NCI-H748 (cell line): ENCODE measurements around the gene PNN.
A peak's percentile ranks its signal among the peaks of the same experiment; 100 is the strongest.
"Not testable (repeated sequence)": the region's sequence is repeated elsewhere in the genome, so short reads cannot be mapped to it uniquely, and the experiment has no call there.

ENCODE experiments used
- DNase-seq: peaks from one replicate; lab custom pipeline; 2025; ENCODE audit not compliant: unreplicated experiment; lab: John Stamatoyannopoulos, UW

The PNN gene

DNA sequence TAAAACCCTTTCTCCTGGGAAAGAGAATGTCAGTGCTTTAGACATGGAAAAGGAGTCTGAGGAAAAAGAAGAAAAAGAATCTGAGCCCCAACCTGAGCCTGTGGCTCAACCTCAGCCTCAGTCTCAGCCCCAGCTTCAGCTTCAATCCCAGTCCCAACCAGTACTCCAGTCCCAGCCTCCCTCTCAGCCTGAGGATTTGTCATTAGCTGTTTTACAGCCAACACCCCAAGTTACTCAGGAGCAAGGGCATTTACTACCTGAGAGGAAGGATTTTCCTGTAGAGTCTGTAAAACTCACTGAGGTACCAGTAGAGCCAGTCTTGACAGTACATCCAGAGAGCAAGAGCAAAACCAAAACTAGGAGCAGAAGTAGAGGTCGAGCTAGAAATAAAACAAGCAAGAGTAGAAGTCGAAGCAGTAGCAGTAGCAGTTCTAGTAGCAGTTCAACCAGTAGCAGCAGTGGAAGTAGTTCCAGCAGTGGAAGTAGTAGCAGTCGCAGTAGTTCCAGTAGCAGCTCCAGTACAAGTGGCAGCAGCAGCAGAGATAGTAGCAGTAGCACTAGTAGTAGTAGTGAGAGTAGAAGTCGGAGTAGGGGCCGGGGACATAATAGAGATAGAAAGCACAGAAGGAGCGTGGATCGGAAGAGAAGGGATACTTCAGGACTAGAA is 6.1 kb downstream of the PNN start:
- DNase-seq: no peak

DNA sequence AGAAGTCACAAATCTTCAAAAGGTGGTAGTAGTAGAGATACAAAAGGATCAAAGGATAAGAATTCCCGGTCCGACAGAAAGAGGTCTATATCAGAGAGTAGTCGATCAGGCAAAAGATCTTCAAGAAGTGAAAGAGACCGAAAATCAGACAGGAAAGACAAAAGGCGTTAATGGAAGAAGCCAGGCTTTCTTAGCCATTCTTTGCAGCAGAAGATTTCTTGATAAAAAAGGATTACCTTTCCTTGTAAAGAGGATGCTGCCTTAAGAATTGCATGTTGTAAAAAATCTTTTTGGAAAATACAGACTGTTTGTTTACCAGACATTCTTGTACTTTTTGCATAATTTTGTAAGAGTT is 6.6 kb downstream of the PNN start:
- DNase-seq: no peak

GRCh38 chr14:39182770-39183684 is 8.0 kb downstream of the PNN start:
- DNase-seq: no peak

DNA sequence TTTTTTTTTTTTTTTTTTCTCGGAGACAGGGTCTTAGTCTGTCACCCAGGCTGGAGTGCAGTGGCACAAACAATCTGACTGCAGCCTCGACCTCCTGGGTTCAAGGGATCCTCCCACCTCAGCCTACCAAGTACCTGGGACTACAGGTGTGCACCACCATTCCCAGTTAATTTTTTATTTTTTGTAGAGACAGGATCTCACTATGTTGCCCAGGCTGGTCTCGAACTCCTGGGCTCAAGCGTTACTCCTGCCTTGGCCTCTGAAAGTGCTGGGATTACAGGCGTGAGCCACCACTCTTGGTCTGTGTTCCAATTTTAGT is 8.6 kb downstream of the PNN start:
- DNase-seq: not testable (repeated sequence)

DNA sequence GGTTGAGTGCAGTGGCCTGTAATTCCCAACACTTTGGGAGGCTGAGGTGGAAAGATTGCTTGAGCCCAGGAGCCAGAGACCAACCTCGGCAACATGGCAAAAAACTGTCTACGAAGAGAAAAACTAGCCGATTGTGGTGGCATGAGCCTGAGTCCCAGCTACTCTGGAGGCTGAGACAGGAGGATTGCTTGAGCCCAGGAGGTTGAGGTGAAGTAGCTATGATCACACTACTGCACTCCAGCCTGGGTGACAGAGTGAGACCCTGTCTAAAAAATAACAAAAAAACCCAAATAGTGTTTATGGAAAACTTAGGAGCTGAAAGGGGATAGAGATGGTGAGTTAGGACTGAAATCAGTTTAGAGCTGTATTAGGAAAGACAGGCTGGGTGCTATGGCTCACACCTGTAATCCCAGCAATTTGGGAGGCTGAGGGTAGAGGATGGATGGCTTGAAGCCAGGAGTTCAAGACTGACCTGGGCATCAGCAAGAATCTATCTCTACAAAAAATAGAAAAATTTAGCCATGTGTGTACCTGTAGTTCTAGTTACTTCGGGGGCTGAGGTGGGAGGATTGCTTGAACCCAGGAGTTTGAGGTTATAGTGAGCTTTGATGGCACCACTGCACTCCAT is 9.7 kb downstream of the PNN start:
- no peak for DNase-seq

DNA sequence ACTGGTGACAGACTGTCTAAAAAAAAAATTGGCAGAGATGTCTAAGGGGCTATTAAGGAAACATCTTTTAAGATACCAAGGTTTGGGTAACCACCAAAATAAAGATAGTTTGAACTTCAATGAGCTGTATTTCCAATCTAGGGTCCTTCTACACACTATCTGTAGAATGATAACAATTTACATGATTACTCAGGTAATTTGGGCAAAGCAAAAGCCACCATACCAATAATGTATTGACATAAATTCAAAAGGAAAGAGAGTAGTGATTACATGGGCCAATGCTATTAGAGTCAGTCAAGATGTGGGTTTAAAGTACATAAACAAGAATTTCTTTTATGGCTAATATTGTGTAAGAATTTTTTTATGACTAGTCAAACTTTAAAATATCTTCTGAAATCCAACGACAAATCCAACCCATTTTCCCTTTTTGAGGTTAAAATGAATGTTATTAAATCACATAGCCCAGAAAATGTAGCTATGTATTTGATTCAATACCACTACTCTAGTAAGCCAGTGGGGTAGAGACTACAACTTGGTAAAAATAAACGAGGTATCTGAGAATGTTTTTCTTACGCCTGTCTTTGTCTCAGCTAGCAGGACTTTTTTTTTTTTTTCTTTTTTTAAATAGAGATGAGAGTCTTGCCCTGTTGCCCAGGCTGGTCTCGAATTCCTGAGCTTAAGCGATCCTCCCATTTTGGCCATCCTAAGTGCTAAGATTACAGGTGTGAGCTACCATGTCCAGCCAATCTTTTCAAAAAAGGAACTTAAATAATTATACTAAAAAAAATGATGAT is 10.4 kb downstream of the PNN start:
- no peak for DNase-seq

- no peak for DNase-seq
These were observed 12.0 kb downstream of the PNN start for GRCh38 chr14:39186941-39187525.

GRCh38 chr14:39203659-39204606 is 28.9 kb downstream of the PNN start:
- DNase-seq: no peak

DNA sequence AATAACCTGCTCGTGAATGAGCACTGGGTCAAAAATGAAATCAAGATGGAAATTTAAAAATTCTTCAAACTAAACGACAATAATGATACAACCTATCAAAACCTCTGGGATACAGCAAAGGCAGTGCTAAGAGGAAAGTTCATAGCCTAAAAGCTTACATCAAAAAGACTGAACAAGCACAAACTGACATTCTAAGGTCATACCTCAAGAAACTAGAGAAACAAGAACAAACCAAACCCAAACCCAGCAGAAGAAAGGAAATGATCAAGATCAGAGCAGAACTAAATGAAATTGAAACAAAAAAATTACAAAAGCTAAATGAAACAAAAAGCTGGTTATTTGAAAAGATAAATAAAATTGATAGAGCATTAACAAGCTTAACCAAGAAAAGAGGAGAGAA is 32.4 kb downstream of the PNN start:
- not testable (repeated sequence) for DNase-seq

- DNase-seq: no peak
These were observed 36.2 kb downstream of the PNN start for GRCh38 chr14:39211109-39211741.

DNA sequence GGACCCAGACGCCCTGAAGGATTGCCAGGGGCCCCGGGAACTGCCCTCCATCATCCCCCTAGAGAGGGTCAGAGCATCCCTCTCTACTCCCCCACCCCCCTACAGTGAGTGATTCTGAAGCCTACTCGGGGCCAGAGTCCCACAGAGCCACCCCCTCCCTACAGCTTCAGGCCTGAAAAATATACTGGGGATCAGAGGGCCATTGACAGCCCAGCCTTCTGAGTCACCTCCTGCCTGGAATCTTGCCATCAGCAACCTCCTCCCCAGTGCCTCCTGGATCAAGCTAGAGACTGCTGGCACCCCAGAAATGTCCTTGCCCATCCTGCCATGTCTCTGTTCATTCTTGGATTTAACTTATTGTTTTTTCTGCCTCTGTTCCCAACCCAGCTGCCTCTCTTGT is 37.0 kb downstream of the PNN start:
- DNase-seq: no peak

GRCh38 chr14:39212693-39213092 is 37.6 kb downstream of the PNN start:
- DNase-seq: no peak

GRCh38 chr14:39217214-39217879 is 42.3 kb downstream of the PNN start:
- DNase-seq: peak; percentile 51

- no peak for DNase-seq
These were observed 43.2 kb downstream of the PNN start for GRCh38 chr14:39218171-39218769.

DNA sequence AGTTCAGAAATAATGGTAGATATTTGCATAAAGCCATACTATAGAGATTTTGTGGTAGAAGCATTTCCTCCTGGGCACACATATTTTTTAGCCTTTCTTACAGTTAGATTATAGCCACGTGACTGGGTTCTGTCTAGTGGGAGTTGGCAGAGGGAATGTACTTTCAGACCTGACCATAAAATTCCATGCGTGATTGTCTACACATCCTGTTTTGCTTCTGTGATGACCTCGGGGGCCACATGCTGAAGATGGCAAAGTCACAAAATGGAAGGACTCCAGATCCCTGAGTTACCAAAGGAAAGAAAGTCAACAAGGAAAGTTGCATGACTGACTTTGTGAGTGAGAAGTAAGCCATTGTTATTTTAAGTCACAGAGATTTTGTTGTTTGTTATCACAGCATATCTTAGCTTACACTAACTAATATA is 44.0 kb downstream of the PNN start:
- DNase-seq: no peak

GRCh38 chr14:39220473-39220872 is 45.4 kb downstream of the PNN start:
- DNase-seq: not testable (repeated sequence)

DNA sequence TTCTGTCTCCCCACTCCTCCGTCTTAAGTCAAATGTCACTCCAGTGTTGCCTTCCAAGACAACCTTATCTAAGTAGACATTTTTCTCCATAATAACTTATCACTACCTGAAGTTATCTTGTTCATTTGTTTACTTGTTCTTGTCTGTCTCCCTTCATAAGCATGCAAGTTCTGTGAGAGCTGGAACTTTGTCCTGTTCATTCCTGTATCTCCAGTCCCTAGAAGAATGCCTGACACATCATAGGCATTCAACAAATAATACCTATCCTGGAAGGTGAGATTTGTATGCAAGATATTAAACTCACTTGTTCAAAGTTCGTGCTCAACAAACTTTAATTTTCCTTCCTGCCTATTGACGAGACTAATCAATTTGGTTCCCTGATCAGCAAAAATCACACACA is 53.0 kb downstream of the PNN start:
- DNase-seq: no peak

DNA sequence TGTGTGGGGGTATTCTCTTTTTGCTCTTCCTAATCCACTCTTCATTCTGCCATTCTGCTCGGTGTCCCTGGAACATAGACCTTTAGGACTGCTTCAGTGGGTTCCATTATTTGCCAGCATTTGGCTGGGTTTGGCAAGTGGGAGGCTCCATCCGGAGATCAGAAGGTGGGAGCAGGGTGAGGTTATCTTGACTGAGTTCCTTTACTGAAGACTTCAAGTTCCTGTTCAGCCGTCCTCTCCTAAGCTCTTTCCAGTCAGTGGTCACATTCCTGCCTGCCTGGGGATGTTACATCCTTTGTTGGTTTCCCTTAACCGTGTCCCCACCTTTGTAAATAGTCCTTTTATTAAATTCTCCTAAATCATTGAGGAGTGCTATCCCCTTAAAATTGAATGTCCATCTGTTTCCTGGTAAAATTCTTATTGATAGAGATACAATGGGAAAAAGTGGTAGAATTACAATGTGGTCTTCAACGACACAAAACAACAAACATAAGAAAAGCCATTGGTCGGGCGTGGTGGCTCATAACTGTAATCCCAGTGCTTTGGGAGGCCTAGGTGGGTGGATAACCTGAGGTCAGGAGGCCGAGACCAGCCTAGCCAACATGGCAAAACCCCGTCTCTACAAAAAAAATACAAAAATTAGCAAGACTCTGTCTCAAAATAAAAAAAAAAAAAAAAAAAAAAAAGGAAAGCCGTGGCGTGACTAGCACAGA is 53.6 kb downstream of the PNN start:
- no peak for DNase-seq
